GM19193 (cell line): Measurements from ENCODE around the gene TULP4.

ENCODE experiments used
- POLR2A ChIP-seq: IDR thresholded peaks from 4 replicates; pipeline ENCODE4 v1.6.1; 2011; ENCODE audit not compliant: insufficient read depth, insufficient read length; ENCODE audit errors: extremely low read depth

The TULP4 gene

GRCh38 chr6:158379336-158379735 is 67.1 kb downstream of the TULP4 start:
- no peak for TF ChIP-seq POLR2A

- no peak for TF ChIP-seq POLR2A
Observed at GRCh38 chr6:158381214-158381613, 68.9 kb downstream of the TULP4 start.

GRCh38 chr6:158382491-158382890 is 70.2 kb downstream of the TULP4 start:
- no peak for TF ChIP-seq POLR2A

- no peak for TF ChIP-seq POLR2A
Observed at GRCh38 chr6:158383057-158383456, 70.8 kb downstream of the TULP4 start.

GRCh38 chr6:158383542-158383941 is 71.3 kb downstream of the TULP4 start:
- no peak for TF ChIP-seq POLR2A

GRCh38 chr6:158384671-158385110 is 72.4 kb downstream of the TULP4 start:
- TF ChIP-seq POLR2A = no peak

GRCh38 chr6:158387036-158387435 is 74.8 kb downstream of the TULP4 start:
- TF ChIP-seq POLR2A = no peak

GRCh38 chr6:158387578-158387977 is 75.3 kb downstream of the TULP4 start:
- TF ChIP-seq POLR2A = no peak

- TF ChIP-seq POLR2A = no peak
Observed at GRCh38 chr6:158388727-158389126, 76.5 kb downstream of the TULP4 start.

- no peak for TF ChIP-seq POLR2A
Observed at GRCh38 chr6:158389193-158389919, 77.1 kb downstream of the TULP4 start.

GRCh38 chr6:158391276-158391675 is 79.0 kb downstream of the TULP4 start:
- no peak for TF ChIP-seq POLR2A

GRCh38 chr6:158396136-158396535 is 83.9 kb downstream of the TULP4 start:
- no peak for TF ChIP-seq POLR2A

GRCh38 chr6:158397578-158397977 is 85.3 kb downstream of the TULP4 start:
- TF ChIP-seq POLR2A = no peak

- TF ChIP-seq POLR2A = no peak
Observed at GRCh38 chr6:158398252-158399024, 86.2 kb downstream of the TULP4 start.

- no peak for TF ChIP-seq POLR2A
Observed at GRCh38 chr6:158399040-158399700, 86.9 kb downstream of the TULP4 start.
